ENCODE measurements around the gene CFAP73.
"Not testable (repeated sequence)": the region's sequence is repeated elsewhere in the genome, so short reads cannot be mapped to it uniquely, and the experiment has no call there.

Gene CFAP73

GRCh38 chr12:113113397-113113796 lies 36.1 kb upstream of the CFAP73 start:
- DNase-seq (ENCODE audit: low spot score) = no peak
- no peak for TF ChIP-seq CTCF (IDR thresholded peaks at IDR 0.05; ENCODE audit: extremely low read depth, missing control alignments)

GRCh38 chr12:113114447-113115178 lies 34.9 kb upstream of the CFAP73 start:
- no peak for DNase-seq (ENCODE audit: low spot score)
- TF ChIP-seq CTCF (IDR thresholded peaks at IDR 0.05; ENCODE audit: extremely low read depth, missing control alignments) = no peak

- no peak for DNase-seq (ENCODE audit: low spot score)
- TF ChIP-seq CTCF (IDR thresholded peaks at IDR 0.05; ENCODE audit: extremely low read depth, missing control alignments) = no peak
These were observed 33.9 kb upstream of the CFAP73 start for GRCh38 chr12:113115455-113116126.

- TF ChIP-seq CTCF (IDR thresholded peaks at IDR 0.05; ENCODE audit: extremely low read depth, missing control alignments) = no peak
- DNase-seq (ENCODE audit: low spot score) = no peak
These were observed 32.6 kb upstream of the CFAP73 start for GRCh38 chr12:113116875-113117274.

- not testable (repeated sequence) for DNase-seq (ENCODE audit: low spot score)
These were observed 31.8 kb upstream of the CFAP73 start for GRCh38 chr12:113117684-113118083.

GRCh38 chr12:113118142-113118541 lies 31.4 kb upstream of the CFAP73 start:
- no peak for TF ChIP-seq CTCF (IDR thresholded peaks at IDR 0.05; ENCODE audit: extremely low read depth, missing control alignments)
- no peak for DNase-seq (ENCODE audit: low spot score)

- no peak for TF ChIP-seq CTCF (IDR thresholded peaks at IDR 0.05; ENCODE audit: extremely low read depth, missing control alignments)
- DNase-seq (ENCODE audit: low spot score) = no peak
These were observed 29.4 kb upstream of the CFAP73 start for GRCh38 chr12:113119980-113120669.

Data from GM20000 (cell line).